Transverse colon (tissue), 4 donors: ENCODE data around the gene STAG1. TPM values are rescaled to one million over a fixed set of nuclear protein-coding genes. Genes with fewer than 3 reads are reported as not detected.
A peak's percentile ranks its signal among the peaks of the same experiment; 100 is the strongest.

Experiments used
- DNase-seq: peaks from one replicate; pipeline ENCODE4 v3.0.0-alpha.2; 2019
- H3K27ac ChIP-seq, 4 donors: fragments of 200-600 bp; sonication (generic); 2 replicates each; pipeline ENCODE4 v1.5.1; 2016 to 2018; ENCODE audit warnings: inconsistent platforms in 4 of 4
- H3K27me3 ChIP-seq: fragments of 200-600 bp; sonication (generic); 2 replicates; pipeline ENCODE4 v1.5.1; 2017; ENCODE audit warnings: inconsistent platforms
- H3K36me3 ChIP-seq, 4 donors: fragments of 200-600 bp; sonication (generic); 2 replicates each; pipeline ENCODE4 v1.5.1; 2017 to 2019; ENCODE audit warnings: inconsistent platforms in 4 of 4
- H3K4me1 ChIP-seq, 4 donors: fragments of 200-600 bp; sonication (generic); 2 replicates each; pipeline ENCODE4 v1.5.1; 2017 to 2020; ENCODE audit warnings: inconsistent platforms in 4 of 4
- H3K4me3 ChIP-seq, 4 donors: fragments of 200-600 bp; sonication (generic); 1 replicate in 1 of 4; 2 replicates in 3 of 4; pipeline versions ENCODE4 v1.5.1 to v1.6.1; 2017 to 2019; ENCODE audit warnings: inconsistent platforms in 4 of 4
- H3K9me3 ChIP-seq, 2 donors: fragments of 200-600 bp; sonication (generic); 2 replicates each; pipeline ENCODE4 v1.5.1; 2017 to 2019; ENCODE audit warnings: inconsistent platforms in 2 of 2
- CTCF ChIP-seq, 5 experiments: fragments of 200-600 bp in 3 of 5; fragments of 450-650 bp in 2 of 5; sonication (generic) in 3 of 5; IDR thresholded peaks; 1 replicate in 2 of 5; 2 replicates in 3 of 5; pipeline ENCODE4 v1.5.1; 2016 to 2017; ENCODE audit warnings: antibody characterized with exemption in 5 of 5, inconsistent platforms in 3 of 5, mild to moderate bottlenecking in 2 of 5, moderate library complexity in 1 of 5
- EP300 ChIP-seq: sonication (generic); formaldehyde crosslinking; IDR thresholded peaks from one replicate; pipeline ENCODE4 v1.6.1; 2017; ENCODE audit warnings: antibody characterized with exemption, low read depth
- POLR2A ChIP-seq: fragments of 450-650 bp; IDR thresholded peaks from one replicate; pipeline ENCODE4 v1.6.1; 2016; ENCODE audit warnings: antibody characterized with exemption, mild to moderate bottlenecking, moderate library complexity
- POLR2AphosphoS5 ChIP-seq, 3 donors: sonication (generic); formaldehyde crosslinking; IDR thresholded peaks; one replicate each; pipeline ENCODE4 v1.6.1; 2016; ENCODE audit warnings: antibody characterized with exemption in 3 of 3
- WGBS, 2 donors: methylation state at CpG; one replicate each; pipeline ENCODE4 v1.1.5; 2018; ENCODE audit warnings: low coverage in 1 of 2; 5-methylcytosine and 5-hydroxymethylcytosine counted together
- in situ Hi-C, 4 donors: fragments of 200-750 bp; cut with MboI; loops; one replicate each; pipeline versions ENCODE4 v1.15.0 to v1.15.1; 2017; ENCODE audit warnings: low sequenced_read_pairs in 3 of 4, low pct_ligation_motif_present in 1 of 4, low pct_unique_long_range_greater_than_20kb in 1 of 4
- intact Hi-C: fragments of 100-400 bp; cut with DNase I; formaldehyde crosslinking; loops from one replicate; pipeline ENCODE4 v1.15.1; 2023; ENCODE audit warnings: low total_unique reads
- total RNA-seq, 4 donors: library from RNA; depleted of rRNA; stranded (reverse); fragments of >200 nt; gene quantifications; one replicate each; pipeline ENCODE4 v1.1.0, GENCODE V29; 2016

STAG1 gene
- total RNA-seq, 4 donors from 2014 or later = 14.5 to 57.2 (median 42.2) TPM

DNA sequence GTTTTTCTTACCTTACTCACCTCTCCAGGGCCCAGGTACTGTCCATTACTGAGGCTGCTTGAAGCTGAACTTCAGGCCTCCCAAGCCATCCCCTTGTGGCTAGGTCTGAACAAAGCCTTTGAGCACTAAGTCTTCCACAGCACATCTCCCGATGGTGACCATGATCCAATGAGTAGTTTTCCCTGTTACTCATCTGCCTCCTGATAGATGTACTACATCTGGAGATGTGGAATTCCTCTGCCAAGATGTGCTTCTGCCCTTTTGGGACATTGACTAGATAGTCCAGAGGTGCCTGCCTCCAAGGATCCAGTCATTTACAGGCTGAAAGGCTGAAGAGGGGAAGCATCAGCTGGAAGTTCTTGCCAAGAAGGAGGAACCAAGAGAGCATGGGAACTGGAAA, 37.8 kb upstream of the STAG1 start:
- no peak for DNase-seq
- Histone ChIP-seq H3K9me3 (no peaks in the 10 kb centered on the region), H3K4me3 (no peak overlapping the region), H3K27me3 (no peaks in the 10 kb centered on the region), H3K27ac (no peak overlapping the region), H3K4me1 (peaks cover 3 to 18% (median 8%) of the 10 kb centered on the region in 4 donors), H3K36me3 (no peaks in the 10 kb centered on the region)
- in situ Hi-C loops = no loop called here
- TF ChIP-seq EP300 (no peak), POLR2AphosphoS5 (IDR thresholded peaks at IDR 0.05) (no peak), CTCF (IDR thresholded peaks at IDR 0.05) (no peak), POLR2A (no peak)
- 84 to 100% methylated on average over 1 of the region's 1 CpG for WGBS, 2 donors
- intact Hi-C loops = no loop called here

DNA sequence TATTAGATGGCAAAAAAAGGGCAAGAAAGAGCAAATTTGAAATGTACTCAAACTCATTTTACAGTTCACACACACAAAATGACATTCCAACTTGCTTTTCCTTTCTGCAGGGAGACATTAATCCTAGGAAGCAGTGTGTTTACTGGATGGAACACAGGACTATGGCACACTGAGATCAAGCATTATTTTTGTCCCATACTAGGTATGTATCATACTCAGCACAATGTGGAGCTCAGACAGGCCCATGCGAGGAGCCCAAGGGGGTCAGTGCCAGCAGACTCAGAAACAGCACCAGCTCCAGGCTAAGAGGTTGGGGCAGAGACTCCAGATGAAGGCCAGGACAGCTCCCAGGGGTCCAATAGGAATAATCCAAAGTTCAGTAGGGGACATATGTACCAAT, 36.0 kb upstream of the STAG1 start:
- peaks cover 3 to 18% (median 8%) of the 10 kb centered on the region in 4 donors for H3K4me1 ChIP-seq
- intact Hi-C loops = no loop called here
- in situ Hi-C loops = no loop called here
- no peaks in the 10 kb centered on the region for H3K27me3 ChIP-seq
- H3K27ac ChIP-seq = no peak overlapping the region
- H3K9me3 ChIP-seq = no peaks in the 10 kb centered on the region
- WGBS, 2 donors = 85% methylated on average over 1 of the region's 1 CpG; no CpG with 5 or more reads in 1 of the 2 donors
- no peaks in the 10 kb centered on the region for H3K36me3 ChIP-seq
- TF ChIP-seq CTCF (IDR thresholded peaks at IDR 0.05) = no peak
- no peak for DNase-seq
- H3K4me3 ChIP-seq = no peak overlapping the region

DNA sequence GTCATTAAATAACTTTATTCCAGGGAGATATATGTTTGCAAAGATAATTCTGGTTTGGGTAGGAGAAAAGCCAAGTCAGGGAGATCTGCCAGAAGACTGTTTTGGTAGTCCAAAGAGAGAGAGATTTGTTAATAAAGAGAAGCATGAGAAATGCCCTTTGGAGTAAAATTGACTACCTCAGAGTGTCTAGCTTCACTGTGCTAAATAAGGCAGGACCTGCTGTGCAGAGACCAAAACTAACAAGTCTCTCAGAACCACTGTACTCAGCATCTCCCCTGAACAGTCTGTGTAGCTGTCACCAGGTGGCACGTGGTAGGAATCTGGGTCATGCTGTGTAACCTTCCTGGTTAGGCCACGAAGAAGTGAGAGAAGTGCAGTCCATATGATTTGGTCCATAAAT, 35.2 kb upstream of the STAG1 start:
- peak overlapping the region; percentile 52 to 73 (median 54) for H3K27ac ChIP-seq
- no peak for TF ChIP-seq POLR2A
- H3K4me1 ChIP-seq = peaks cover 3 to 18% (median 8%) of the 10 kb centered on the region in 4 donors
- in situ Hi-C loops (no loop called here), intact Hi-C loops (no loop called here)
- no peaks in the 10 kb centered on the region for H3K9me3 ChIP-seq
- no peaks in the 10 kb centered on the region for H3K36me3 ChIP-seq
- WGBS, 2 donors = 48% methylated on average over 2 of the region's 2 CpGs; no CpG with 5 or more reads in 1 of the 2 donors
- DNase-seq = peak; percentile 18
- no peak overlapping the region for H3K4me3 ChIP-seq
- H3K27me3 ChIP-seq = no peaks in the 10 kb centered on the region

DNA sequence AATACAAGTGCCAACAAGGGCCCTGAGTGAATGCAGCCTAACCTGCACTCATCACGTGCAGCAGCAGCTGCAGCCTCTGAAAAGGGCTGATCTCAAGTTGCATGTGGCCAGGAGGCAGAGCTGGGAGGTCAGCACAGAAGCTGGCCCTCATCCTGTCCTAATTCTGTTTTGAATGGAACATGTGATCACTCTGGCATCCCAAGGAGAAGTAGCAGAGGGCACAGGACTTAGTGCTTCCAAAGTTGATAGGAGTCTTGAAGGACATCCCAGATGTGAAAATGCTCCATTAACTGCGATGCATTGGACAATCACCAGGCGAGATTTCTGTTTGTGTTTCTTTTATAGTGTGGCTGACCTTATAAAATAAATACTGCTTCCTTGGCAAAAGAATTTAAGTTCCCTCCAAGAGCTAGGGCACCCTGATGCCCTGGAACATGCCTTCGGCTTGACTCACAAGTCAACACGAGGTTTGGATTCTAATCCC, 31.6 kb upstream of the STAG1 start:
- TF ChIP-seq POLR2AphosphoS5 (IDR thresholded peaks at IDR 0.05) = no peak
- TF ChIP-seq POLR2A = no peak
- TF ChIP-seq EP300 = no peak
- TF ChIP-seq CTCF (IDR thresholded peaks at IDR 0.05) = no peak
- H3K27me3 ChIP-seq = no peaks in the 10 kb centered on the region
- H3K4me3 ChIP-seq = no peak overlapping the region
- WGBS, 2 donors = 72 to 77% methylated on average over 2 to 5 of the region's 5 CpGs
- no peaks in the 10 kb centered on the region for H3K9me3 ChIP-seq
- no peaks in the 10 kb centered on the region for H3K36me3 ChIP-seq
- peaks cover 3 to 18% (median 8%) of the 10 kb centered on the region in 4 donors for H3K4me1 ChIP-seq
- peak overlapping the region in 1 of 4 donors; percentile 18 for H3K27ac ChIP-seq
- in situ Hi-C loops = no loop called here
- no peak for DNase-seq
- intact Hi-C loops = no loop called here

- in situ Hi-C loops = no loop called here
- intact Hi-C loops = no loop called here
- no peak for DNase-seq
- Histone ChIP-seq H3K36me3 (no peaks in the 10 kb centered on the region), H3K9me3 (no peaks in the 10 kb centered on the region), H3K27ac (no peak overlapping the region), H3K4me3 (no peak overlapping the region), H3K4me1 (no peaks in the 10 kb centered on the region), H3K27me3 (no peaks in the 10 kb centered on the region)
- TF ChIP-seq CTCF (IDR thresholded peaks at IDR 0.05) (no peak), EP300 (no peak), POLR2AphosphoS5 (IDR thresholded peaks at IDR 0.05) (no peak), POLR2A (no peak)
- WGBS, 2 donors = 92% methylated on average over 4 of the region's 4 CpGs; no CpG with 5 or more reads in 1 of the 2 donors
Measured at GRCh38 chr3:136780741-136781140, 28.6 kb upstream of the STAG1 start.
